DOHH2 (cell line): ENCODE measurements around the gene MXRA7.

Source experiments
- CTCF ChIP-seq: fragments of 200-600 bp; sonication (generic); IDR thresholded peaks from one replicate; pipeline ENCODE4 v1.5.1; 2014; ENCODE audit warnings: antibody characterized with exemption, mild to moderate bottlenecking, low read depth, low read length; ENCODE audit not compliant: poor library complexity, severe bottlenecking
- EZH2phosphoT487 ChIP-seq: fragments of 200-600 bp; sonication (generic); IDR thresholded peaks from 2 replicates; pipeline ENCODE4 v1.6.1; 2017; ENCODE audit warnings: borderline replicate concordance, mild to moderate bottlenecking, antibody characterized with exemption, low read length, moderate library complexity, mixed read lengths

GRCh38 chr17:76673729-76674128, 37.0 kb downstream of the MXRA7 start:
- no peak for TF ChIP-seq CTCF
- no peak for TF ChIP-seq EZH2phosphoT487
